ENCODE measurements around the gene NCOR1. TPM values are rescaled to one million over a fixed set of nuclear protein-coding genes. Genes with fewer than 3 reads are reported as not detected.

NCOR1 gene
- polyA plus RNA-seq, 1 of the 3 experiments (the other 2 are of a cell fraction), result 42.1 TPM

GRCh38 chr17:16123531-16123930 is 91.8 kb downstream of the NCOR1 start:
- DNase-seq, result no peak
- Histone ChIP-seq H3K27me3 (ENCODE audit: insufficient read depth) (no peaks in the 10 kb centered on the region), H3K4me1 (ENCODE audit: control insufficient read depth in 1 of 2, insufficient read depth in 2 of 2, low read depth in 1 of 2, low read length in 1 of 2) (no peaks in the 10 kb centered on the region), H2AFZ (ENCODE audit: low read depth) (no peak overlapping the region), H3K9me3 (no peaks in the 10 kb centered on the region), H3K4me2 (no peak overlapping the region), H3K9me2 (no peaks in the 10 kb centered on the region), H3F3A (replicated peaks; ENCODE audit: insufficient read depth) (peaks cover 14% of the 10 kb centered on the region), H3K36me3 (replicated peaks in 1 of 2; ENCODE audit: control insufficient read depth in 1 of 2, insufficient read depth in 2 of 2, low read length in 1 of 2) (peaks cover 64 to 68% of the 10 kb centered on the region in 2 experiments), H4K20me1 (ENCODE audit: insufficient read depth) (no peaks in the 10 kb centered on the region), H3K4me3 (ENCODE audit: low read depth in 2 of 2, low read length in 1 of 2) (no peak overlapping the region), H3K79me2 (ENCODE audit: insufficient read depth) (no peaks in the 10 kb centered on the region), H3K27ac (ENCODE audit: low read depth in 2 of 2, low read length in 1 of 2) (no peak overlapping the region), H3K9ac (no peak overlapping the region)
- POLR2A ChIA-PET, result no interaction called here
- 85% methylated on average over 3 of the region's 3 CpGs for WGBS (ENCODE audit: low lambda C conversion rate)
- CTCF ChIA-PET, result interaction anchor here (1.0 kb wide), 1 partner anchor 77 kb away, joined by 5 read pairs; no protein-coding TSS in a partner anchor
- TF ChIP-seq SIN3A (IDR thresholded peaks at IDR 0.05; ENCODE audit: borderline replicate concordance, low read depth, low read length), result no peak
- TF ChIP-seq PBX3 (IDR thresholded peaks at IDR 0.05), result no peak
- TF ChIP-seq RCOR1 (IDR thresholded peaks at IDR 0.05; ENCODE audit: low read length), result no peak
- TF ChIP-seq GABPA (IDR thresholded peaks at IDR 0.05; ENCODE audit: low read depth), result no peak
- TF ChIP-seq YY1 (IDR thresholded peaks at IDR 0.05; ENCODE audit: low read depth), result no peak
- TF ChIP-seq ZBTB33 (IDR thresholded peaks at IDR 0.05; ENCODE audit: borderline replicate concordance, low read depth), result no peak
- no peak for TF ChIP-seq CTCF (IDR thresholded peaks at IDR 0.05)
- no peak for TF ChIP-seq NRF1 (IDR thresholded peaks at IDR 0.05; ENCODE audit: low read depth, low read length)
- TF ChIP-seq CHD2 (IDR thresholded peaks at IDR 0.05; ENCODE audit: low read length, partially characterized antibody), result no peak
- no peak for TF ChIP-seq RFX5 (IDR thresholded peaks at IDR 0.05; ENCODE audit: low read length)
- no peak for TF ChIP-seq FOSL2 (IDR thresholded peaks at IDR 0.05; ENCODE audit: borderline replicate concordance, low read depth)
- no peak for TF ChIP-seq GATA2 (CRISPR knock-in tag; IDR thresholded peaks at IDR 0.05)
- TF ChIP-seq EP300 (IDR thresholded peaks at IDR 0.05; ENCODE audit: borderline replicate concordance in 1 of 2, low read depth in 1 of 2, low read length in 1 of 2), result no peak
- no peak for TF ChIP-seq NFIC (IDR thresholded peaks at IDR 0.05; ENCODE audit: borderline replicate concordance)
- TF ChIP-seq TEAD4 (IDR thresholded peaks at IDR 0.05; ENCODE audit: borderline replicate concordance, insufficient read depth), result no peak
- TF ChIP-seq JUND (IDR thresholded peaks at IDR 0.05), result no peak
- no peak for TF ChIP-seq EZH2phosphoT487 (IDR thresholded peaks at IDR 0.05; ENCODE audit: borderline replicate concordance, low read depth)
- no peak for TF ChIP-seq SMC3 (IDR thresholded peaks at IDR 0.05; ENCODE audit: low read depth, low read length)
- TF ChIP-seq TCF12 (IDR thresholded peaks at IDR 0.05), result no peak
